HepG2 (cell line): ENCODE results near the gene KCNQ1OT1. TPM values are rescaled to one million over a fixed set of nuclear protein-coding genes. Genes with fewer than 3 reads are reported as not detected.

ENCODE experiments used
- E2F1 ChIP-seq: sonication (generic); formaldehyde crosslinking; IDR thresholded peaks from 2 replicates; pipeline ENCODE4 v1.5.0; 2020; ENCODE audit warnings: missing genetic modification reagents
- EP300 ChIP-seq, 3 experiments: sonication (generic) in 1 of 3; formaldehyde crosslinking in 1 of 3; IDR thresholded peaks; 2 replicates each; pipeline versions ENCODE4 v1.5.1 to v1.6.1; 2011 to 2020; ENCODE audit warnings: low read depth in 2 of 3, low read length in 2 of 3, borderline replicate concordance in 1 of 3, improper control_type of control experiment in 1 of 3, mild to moderate bottlenecking in 1 of 3, missing genetic modification reagents in 1 of 3, moderate library complexity in 1 of 3
- FOXA3 ChIP-seq: IDR thresholded peaks from 2 replicates; pipeline ENCODE4 v1.6.1; 2016; ENCODE audit warnings: missing genetic modification reagents, missing compliant biosample characterization
- HNF1B ChIP-seq: sonication (generic); formaldehyde crosslinking; IDR thresholded peaks from 2 replicates; pipeline ENCODE4 v1.5.1; 2020; ENCODE audit warnings: mild to moderate bottlenecking, moderate library complexity, missing genetic modification reagents
- HNF4A ChIP-seq: sonication (generic); formaldehyde crosslinking; IDR thresholded peaks from 2 replicates; pipeline ENCODE4 v1.4.0; 2020; ENCODE audit warnings: missing genetic modification reagents
- KDM5A ChIP-seq: fragments of 200-600 bp; sonication (generic); IDR thresholded peaks from 2 replicates; pipeline ENCODE4 v1.7.0; 2018; ENCODE audit warnings: antibody characterized with exemption, mild to moderate bottlenecking, low read length, borderline replicate concordance
- MBNL3 ChIP-seq: fragments of 250-450 bp; sonication (Bioruptor Pico); conservative IDR thresholded peaks from 2 replicates; pipeline ENCODE4 v1.8.0; 2022; ENCODE audit warnings: mild to moderate bottlenecking, inconsistent platforms
- NFYB ChIP-seq: sonication (generic); formaldehyde crosslinking; IDR thresholded peaks from 2 replicates; pipeline ENCODE4 v1.4.0; 2020; ENCODE audit warnings: missing genetic modification reagents
- RARG ChIP-seq: sonication (generic); formaldehyde crosslinking; IDR thresholded peaks from 2 replicates; pipeline ENCODE4 v1.4.0; 2020; ENCODE audit warnings: low read depth, mild to moderate bottlenecking, missing genetic modification reagents
- SSRP1 ChIP-seq: IDR thresholded peaks from 2 replicates; pipeline ENCODE4 v1.6.1; 2016; ENCODE audit warnings: control low read depth
- U2AF2 ChIP-seq: fragments of 200-400 bp; formaldehyde crosslinking; IDR thresholded peaks from 2 replicates; pipeline ENCODE4 v1.6.1; 2017; ENCODE audit warnings: low read depth, mild to moderate bottlenecking, low read length
- YEATS2 ChIP-seq: sonication (generic); formaldehyde crosslinking; IDR thresholded peaks from 2 replicates; pipeline ENCODE4 v1.4.0; 2020; ENCODE audit warnings: missing genetic modification reagents, borderline replicate concordance
- ZBTB21 ChIP-seq: sonication (generic); formaldehyde crosslinking; IDR thresholded peaks from 2 replicates; pipeline ENCODE4 v1.4.0; 2020; ENCODE audit warnings: missing genetic modification reagents
- ZNF17 ChIP-seq: sonication (generic); formaldehyde crosslinking; IDR thresholded peaks from 2 replicates; pipeline ENCODE4 v1.5.0; 2020; ENCODE audit warnings: mild to moderate bottlenecking, missing genetic modification reagents
- ZNF318 ChIP-seq: sonication (generic); formaldehyde crosslinking; IDR thresholded peaks from 2 replicates; pipeline ENCODE4 v1.4.0; 2020; ENCODE audit warnings: mild to moderate bottlenecking, missing genetic modification reagents
- ZNF383 ChIP-seq: sonication (generic); formaldehyde crosslinking; IDR thresholded peaks from 2 replicates; pipeline ENCODE4 v1.4.0; 2020; ENCODE audit warnings: missing genetic modification reagents, mild to moderate bottlenecking, borderline replicate concordance
- ZNF772 ChIP-seq: sonication (generic); formaldehyde crosslinking; IDR thresholded peaks from 2 replicates; pipeline ENCODE4 v1.5.0; 2020; ENCODE audit warnings: mild to moderate bottlenecking, missing genetic modification reagents
- ZNF850 ChIP-seq: sonication (generic); formaldehyde crosslinking; conservative IDR thresholded peaks from 2 replicates; pipeline ENCODE4 v1.9.0; 2021; ENCODE audit warnings: mild to moderate bottlenecking, missing genetic modification reagents
- polyA plus RNA-seq, 8 experiments: library from polyadenylated mRNA; depleted of rRNA in 3 of 8; stranded (reverse) in 7 of 8; unstranded in 1 of 8; fragments of >200 nt; fragmentation: Illumina TruSeq in 4 of 8; extraction: Trizol in 4 of 8; gene quantifications; 2 replicates each; pipeline versions ENCODE4 v1.2.1 to v1.2.3, GENCODE V29; 2011 to 2016; ENCODE audit warnings: low read depth in 4 of 8, missing spikeins in 1 of 8, mixed read lengths in 1 of 8; ENCODE audit not compliant: insufficient read depth in 1 of 8
- total RNA-seq, 5 experiments: library from RNA; depleted of rRNA; stranded (reverse); fragments of >200 nt; fragmentation: Illumina TruSeq; extraction: Trizol; gene quantifications; 2 replicates each; pipeline ENCODE4 v1.2.3, GENCODE V29; 2016; ENCODE audit warnings: low read depth in 1 of 5

KCNQ1OT1 gene
- total and polyA plus RNA-seq, 2 of the 13 experiments (the other 11 are each of a cell fraction or from before 2014, with no cell fraction given) = 1.3 to 18.9 TPM

GRCh38 chr11:2732261-2732939 lies 32.6 kb upstream of the KCNQ1OT1 start (continued):
- TF ChIP-seq YEATS2 (CRISPR knock-in tag) (peak; percentile 60; the same call in 1 of the 2 replicates), KDM5A (no peak), RARG (CRISPR knock-in tag) (no peak), SSRP1 (CRISPR knock-in tag) (no peak), FOXA3 (peak; percentile 86), U2AF2 (no peak), HNF4A (CRISPR knock-in tag) (peak; percentile 84), ZNF17 (CRISPR knock-in tag) (no peak), ZNF383 (CRISPR knock-in tag) (no peak), ZNF318 (CRISPR knock-in tag) (0 out of 2 replicates have a peak, but pooled peaks have one; percentile 22), ZNF850 (CRISPR knock-in tag) (no peak), MBNL3 (CRISPR knock-in tag) (no peak), ZNF772 (peak; percentile 81; the same call in 1 of the 2 replicates), EP300 (IDR thresholded peaks at IDR 0.05; ENCODE audit: low read depth in 2 of 2, low read length in 2 of 2) (peak; percentile 93 to 95; a peak in 3 of 4 replicates), EP300 (CRISPR knock-in tag; IDR thresholded peaks at IDR 0.05; ENCODE audit: borderline replicate concordance) (peak; percentile 95), NFYB (CRISPR knock-in tag) (peak; percentile 39; the same call in 1 of the 2 replicates), E2F1 (CRISPR knock-in tag) (0 out of 2 replicates have a peak, but pooled peaks have one; percentile 28), ZBTB21 (CRISPR knock-in tag) (0 out of 2 replicates have a peak, but pooled peaks have one; percentile 45), HNF1B (CRISPR knock-in tag) (peak; percentile 39; the same call in 1 of the 2 replicates)
